ENCODE measurements around the gene BCAM.

Gene BCAM

DNA sequence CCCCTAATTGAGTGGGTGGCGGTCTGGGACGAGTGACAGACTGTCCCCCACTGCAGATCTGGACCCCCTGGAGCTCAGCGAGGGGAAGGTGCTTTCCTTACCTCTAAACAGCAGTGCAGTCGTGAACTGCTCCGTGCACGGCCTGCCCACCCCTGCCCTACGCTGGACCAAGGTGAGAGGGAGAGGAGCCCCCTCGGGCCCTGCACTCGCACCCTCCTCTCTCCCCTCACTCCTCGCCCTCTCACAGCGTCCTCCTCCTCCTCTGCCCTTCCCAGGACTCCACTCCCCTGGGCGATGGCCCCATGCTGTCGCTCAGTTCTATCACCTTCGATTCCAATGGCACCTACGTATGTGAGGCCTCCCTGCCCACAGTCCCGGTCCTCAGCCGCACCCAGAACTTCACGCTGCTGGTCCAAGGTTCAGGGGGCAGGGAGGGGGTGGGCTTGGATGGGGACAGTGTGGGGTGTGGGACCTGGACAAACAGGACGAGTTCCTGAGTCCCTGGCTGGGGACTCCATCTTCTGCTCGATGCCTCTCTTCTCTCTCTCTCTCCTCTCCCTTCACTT is 9.6 kb downstream of the BCAM start:
- H3K4me3 ChIP-seq (replicated peaks in 1 of 2; ENCODE audit: low read depth in 2 of 2, low read length in 2 of 2) = no peak overlapping the region
- no peak for DNase-seq (ENCODE audit: low read depth in 2 of 2)
- TF ChIP-seq, protein P1, sequence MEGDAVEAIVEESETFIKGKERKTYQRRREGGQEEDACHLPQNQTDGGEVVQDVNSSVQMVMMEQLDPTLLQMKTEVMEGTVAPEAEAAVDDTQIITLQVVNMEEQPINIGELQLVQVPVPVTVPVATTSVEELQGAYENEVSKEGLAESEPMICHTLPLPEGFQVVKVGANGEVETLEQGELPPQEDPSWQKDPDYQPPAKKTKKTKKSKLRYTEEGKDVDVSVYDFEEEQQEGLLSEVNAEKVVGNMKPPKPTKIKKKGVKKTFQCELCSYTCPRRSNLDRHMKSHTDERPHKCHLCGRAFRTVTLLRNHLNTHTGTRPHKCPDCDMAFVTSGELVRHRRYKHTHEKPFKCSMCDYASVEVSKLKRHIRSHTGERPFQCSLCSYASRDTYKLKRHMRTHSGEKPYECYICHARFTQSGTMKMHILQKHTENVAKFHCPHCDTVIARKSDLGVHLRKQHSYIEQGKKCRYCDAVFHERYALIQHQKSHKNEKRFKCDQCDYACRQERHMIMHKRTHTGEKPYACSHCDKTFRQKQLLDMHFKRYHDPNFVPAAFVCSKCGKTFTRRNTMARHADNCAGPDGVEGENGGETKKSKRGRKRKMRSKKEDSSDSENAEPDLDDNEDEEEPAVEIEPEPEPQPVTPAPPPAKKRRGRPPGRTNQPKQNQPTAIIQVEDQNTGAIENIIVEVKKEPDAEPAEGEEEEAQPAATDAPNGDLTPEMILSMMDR (IDR thresholded peaks at IDR 0.05; ENCODE audit: low read depth, low read length) = no peak

DNA sequence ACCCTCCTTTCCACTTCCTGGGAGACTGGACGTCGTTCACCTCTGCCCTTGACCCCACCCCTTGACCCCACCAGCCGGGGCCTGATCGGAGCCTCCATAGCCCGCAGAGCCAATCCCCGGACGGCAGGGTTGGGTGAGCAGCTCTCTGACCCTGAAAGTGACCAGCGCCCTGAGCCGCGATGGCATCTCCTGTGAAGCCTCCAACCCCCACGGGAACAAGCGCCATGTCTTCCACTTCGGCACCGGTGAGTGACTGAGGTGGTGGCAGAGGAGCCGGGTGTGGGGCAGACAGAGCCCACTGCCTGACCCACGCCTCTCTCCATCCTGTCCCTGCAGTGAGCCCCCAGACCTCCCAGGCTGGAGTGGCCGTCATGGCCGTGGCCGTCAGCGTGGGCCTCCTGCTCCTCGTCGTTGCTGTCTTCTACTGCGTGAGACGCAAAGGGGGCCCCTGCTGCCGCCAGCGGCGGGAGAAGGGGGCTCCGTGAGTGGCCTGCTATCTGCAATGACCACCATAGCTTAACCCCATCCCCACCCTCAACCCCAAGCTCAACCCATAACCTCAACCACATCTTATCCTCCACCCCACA is 10.4 kb downstream of the BCAM start:
- no peak for DNase-seq (ENCODE audit: low read depth in 2 of 2)
- no peak overlapping the region for H3K4me3 ChIP-seq (replicated peaks in 1 of 2; ENCODE audit: low read depth in 2 of 2, low read length in 2 of 2)
- TF ChIP-seq, protein P1 (IDR thresholded peaks at IDR 0.05; ENCODE audit: low read depth, low read length) = no peak

DNA sequence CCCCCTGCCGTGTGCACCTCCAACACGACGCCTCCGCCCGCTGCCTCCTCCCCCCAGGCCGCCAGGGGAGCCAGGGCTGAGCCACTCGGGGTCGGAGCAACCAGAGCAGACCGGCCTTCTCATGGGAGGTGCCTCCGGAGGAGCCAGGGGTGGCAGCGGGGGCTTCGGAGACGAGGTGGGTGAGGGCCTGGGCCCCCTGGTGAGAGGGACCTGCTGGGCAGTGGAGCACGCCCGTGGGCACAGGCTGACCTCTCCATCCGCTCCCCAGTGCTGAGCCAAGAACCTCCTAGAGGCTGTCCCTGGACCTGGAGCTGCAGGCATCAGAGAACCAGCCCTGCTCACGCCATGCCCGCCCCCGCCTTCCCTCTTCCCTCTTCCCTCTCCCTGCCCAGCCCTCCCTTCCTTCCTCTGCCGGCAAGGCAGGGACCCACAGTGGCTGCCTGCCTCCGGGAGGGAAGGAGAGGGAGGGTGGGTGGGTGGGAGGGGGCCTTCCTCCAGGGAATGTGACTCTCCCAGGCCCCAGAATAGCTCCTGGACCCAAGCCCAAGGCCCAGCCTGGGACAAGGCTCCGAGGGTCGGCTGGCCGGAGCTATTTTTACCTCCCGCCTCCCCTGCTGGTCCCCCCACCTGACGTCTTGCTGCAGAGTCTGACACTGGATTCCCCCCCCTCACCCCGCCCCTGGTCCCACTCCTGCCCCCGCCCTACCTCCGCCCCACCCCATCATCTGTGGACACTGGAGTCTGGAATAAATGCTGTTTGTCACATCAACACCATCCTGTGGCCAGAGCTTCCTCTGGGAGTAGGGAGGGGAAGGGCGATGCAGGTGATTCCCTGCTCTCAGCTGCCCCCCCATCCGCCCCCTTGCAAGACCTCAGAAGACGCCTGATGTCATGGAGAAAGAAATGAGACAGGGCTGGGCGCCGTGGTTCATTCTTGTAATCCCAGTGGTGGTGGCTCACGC is 12.0 kb downstream of the BCAM start:
- H3K4me3 ChIP-seq (replicated peaks in 1 of 2; ENCODE audit: low read depth in 2 of 2, low read length in 2 of 2) = no peak overlapping the region
- DNase-seq (ENCODE audit: low read depth in 2 of 2) = peak; percentile 32 to 59
- TF ChIP-seq, protein P1 (IDR thresholded peaks at IDR 0.05; ENCODE audit: low read depth, low read length) = no peak

DNA sequence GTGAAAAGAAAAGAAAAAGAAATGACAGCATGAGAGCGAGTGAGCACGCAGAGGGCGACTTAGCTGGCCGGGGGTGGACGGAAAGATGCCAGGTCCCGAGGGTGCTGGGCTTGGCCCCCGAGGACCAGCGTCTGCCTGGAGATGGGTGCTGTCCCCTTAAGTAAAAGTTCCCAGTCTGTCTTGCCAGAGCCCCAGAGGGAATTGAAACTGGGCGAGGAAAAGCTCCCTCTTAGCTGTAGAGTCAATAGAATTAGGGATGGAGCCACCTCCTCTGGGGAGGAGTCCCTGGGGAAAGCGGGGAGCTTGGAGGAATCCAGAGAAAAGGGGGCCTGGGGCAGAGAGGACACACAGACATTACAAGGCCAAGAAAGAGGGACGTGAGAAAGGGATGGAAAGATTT is 13.3 kb downstream of the BCAM start:
- no peak overlapping the region for H3K4me3 ChIP-seq (replicated peaks in 1 of 2; ENCODE audit: low read depth in 2 of 2, low read length in 2 of 2)
- no peak for DNase-seq (ENCODE audit: low read depth in 2 of 2)
- TF ChIP-seq, protein P1 (IDR thresholded peaks at IDR 0.05; ENCODE audit: low read depth, low read length) = no peak

DNA sequence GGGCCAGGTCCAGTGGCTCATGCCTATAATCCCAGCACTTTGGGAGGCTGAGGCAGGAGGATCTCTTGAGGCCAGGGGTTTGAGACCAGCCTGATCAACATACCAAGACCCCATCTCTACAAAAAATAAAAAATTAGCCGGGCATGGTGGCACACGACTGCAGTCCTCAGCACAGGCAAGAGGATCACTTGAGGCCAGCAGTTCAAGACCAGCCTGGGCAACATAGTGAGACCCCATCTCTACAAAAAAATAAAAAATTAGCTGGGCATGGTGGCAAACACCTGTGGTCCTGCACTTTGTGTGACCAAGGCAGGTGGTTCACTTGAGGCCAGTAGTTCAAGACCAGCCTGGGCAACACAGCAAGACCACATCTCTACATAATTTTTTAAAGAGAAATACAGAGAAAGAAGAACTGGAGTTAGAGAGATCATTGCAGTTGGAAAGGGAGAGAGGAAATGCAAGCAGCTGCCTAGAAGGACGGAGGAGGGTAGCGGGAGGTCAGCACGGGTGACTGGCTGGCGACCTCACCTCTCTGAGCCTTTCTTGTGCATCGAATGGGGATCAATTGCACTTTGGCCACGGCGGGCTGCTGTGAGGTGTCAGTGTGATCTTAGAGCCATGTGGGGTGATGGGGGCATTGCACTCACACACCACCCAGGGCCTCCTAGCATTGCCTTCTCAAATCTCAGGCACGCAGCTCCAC is 13.9 kb downstream of the BCAM start:
- H3K4me3 ChIP-seq (replicated peaks in 1 of 2; ENCODE audit: low read depth in 2 of 2, low read length in 2 of 2) = no peak overlapping the region
- TF ChIP-seq, protein P1 (IDR thresholded peaks at IDR 0.05; ENCODE audit: low read depth, low read length) = no peak
- no peak for DNase-seq (ENCODE audit: low read depth in 2 of 2)

DNA sequence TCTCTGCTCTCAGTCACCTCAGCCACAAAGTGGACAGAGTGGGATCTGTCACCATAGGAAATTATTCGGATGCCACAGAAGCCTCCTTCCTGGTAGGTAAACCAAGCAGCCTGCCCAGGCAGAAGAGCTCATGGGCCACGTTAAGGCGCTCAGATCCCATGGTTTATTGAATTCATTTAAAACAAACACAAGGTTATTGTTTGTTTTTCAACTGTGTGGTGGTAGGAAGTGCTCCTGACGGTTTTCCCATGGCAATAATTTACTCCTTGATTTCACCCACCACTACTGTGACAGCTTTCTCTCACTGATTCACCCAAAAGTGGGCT is 14.4 kb downstream of the BCAM start:
- no peak overlapping the region for H3K4me3 ChIP-seq (replicated peaks in 1 of 2; ENCODE audit: low read depth in 2 of 2, low read length in 2 of 2)
- DNase-seq (ENCODE audit: low read depth in 2 of 2) = no peak
- TF ChIP-seq, protein P1 (IDR thresholded peaks at IDR 0.05; ENCODE audit: low read depth, low read length) = no peak

All from cardiac fibroblast (primary cell).